ENCODE results near the gene MOSMO.
"Not testable (repeated sequence)": the region's sequence is repeated elsewhere in the genome, so short reads cannot be mapped to it uniquely, and the experiment has no call there.

- TF ChIP-seq POLR2A (IDR thresholded peaks at IDR 0.05): not testable (repeated sequence)
- TF ChIP-seq, protein P1, sequence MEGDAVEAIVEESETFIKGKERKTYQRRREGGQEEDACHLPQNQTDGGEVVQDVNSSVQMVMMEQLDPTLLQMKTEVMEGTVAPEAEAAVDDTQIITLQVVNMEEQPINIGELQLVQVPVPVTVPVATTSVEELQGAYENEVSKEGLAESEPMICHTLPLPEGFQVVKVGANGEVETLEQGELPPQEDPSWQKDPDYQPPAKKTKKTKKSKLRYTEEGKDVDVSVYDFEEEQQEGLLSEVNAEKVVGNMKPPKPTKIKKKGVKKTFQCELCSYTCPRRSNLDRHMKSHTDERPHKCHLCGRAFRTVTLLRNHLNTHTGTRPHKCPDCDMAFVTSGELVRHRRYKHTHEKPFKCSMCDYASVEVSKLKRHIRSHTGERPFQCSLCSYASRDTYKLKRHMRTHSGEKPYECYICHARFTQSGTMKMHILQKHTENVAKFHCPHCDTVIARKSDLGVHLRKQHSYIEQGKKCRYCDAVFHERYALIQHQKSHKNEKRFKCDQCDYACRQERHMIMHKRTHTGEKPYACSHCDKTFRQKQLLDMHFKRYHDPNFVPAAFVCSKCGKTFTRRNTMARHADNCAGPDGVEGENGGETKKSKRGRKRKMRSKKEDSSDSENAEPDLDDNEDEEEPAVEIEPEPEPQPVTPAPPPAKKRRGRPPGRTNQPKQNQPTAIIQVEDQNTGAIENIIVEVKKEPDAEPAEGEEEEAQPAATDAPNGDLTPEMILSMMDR (IDR thresholded peaks at IDR 0.05): not testable (repeated sequence)
Measured at GRCh38 chr16:22002047-22002446, 5.9 kb upstream of the MOSMO start.

Data from adrenal gland (tissue), 5 donors.